ENCODE data around the gene SRCAP. TPM values are rescaled to one million over a fixed set of nuclear protein-coding genes. Genes with fewer than 3 reads are reported as not detected.
"Not testable (repeated sequence)": the region's sequence is repeated elsewhere in the genome, so short reads cannot be mapped to it uniquely, and the experiment has no call there.

SRCAP gene
- total RNA-seq, 1 experiment from 2014 or later: 7.4 TPM

DNA sequence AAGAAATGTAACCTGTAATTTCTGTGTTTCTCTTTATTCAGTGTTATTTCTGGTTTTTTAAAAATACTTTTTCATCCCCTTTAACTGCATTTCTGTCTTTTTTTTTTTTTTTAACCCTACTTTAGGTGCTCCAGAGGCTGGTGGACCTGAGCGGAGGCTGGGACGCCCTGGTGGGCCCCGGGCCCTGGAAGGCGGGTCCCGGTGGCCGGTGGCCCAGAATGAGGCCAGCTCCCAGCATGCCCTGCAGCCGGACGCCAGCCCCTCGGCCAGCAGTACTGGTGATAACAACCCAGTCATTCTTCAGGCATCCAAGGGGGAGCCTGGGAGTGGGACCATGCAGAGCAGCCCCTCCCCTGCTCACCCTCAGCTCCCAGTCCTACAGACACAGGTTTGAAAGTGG is 1.5 kb downstream of the SRCAP start:
- Histone ChIP-seq H3K36me3 (replicated peaks; ENCODE audit: control insufficient read depth, insufficient read depth, low read length) (peaks cover 19% of the 10 kb centered on the region), H3K27me3 (ENCODE audit: control insufficient read depth, insufficient read depth, low read length) (peaks cover 17% of the 10 kb centered on the region), H3K4me3 (ENCODE audit: insufficient read depth, low read depth, low read length) (no peak overlapping the region)
- DNase-seq: peak; percentile 38

DNA sequence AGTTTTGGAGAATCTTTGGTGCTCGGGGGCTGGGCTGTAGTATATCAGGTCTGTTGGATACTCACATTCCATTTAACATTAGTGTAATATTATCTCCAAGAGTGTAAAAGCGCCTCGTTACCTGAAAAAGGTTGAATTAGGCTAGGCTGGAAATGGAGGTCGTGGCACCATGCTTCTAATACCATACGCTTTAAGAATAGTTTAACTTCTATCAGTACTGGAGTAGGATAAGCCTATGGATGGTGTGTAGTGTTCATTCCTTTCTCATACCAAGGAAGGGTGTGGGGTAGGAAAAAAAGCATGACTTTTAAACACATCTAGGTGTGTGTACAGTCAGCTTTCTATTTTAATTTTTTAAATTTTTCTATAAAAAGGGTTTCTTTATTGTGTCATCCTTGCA is 2.0 kb downstream of the SRCAP start:
- H3K4me3 ChIP-seq (ENCODE audit: insufficient read depth, low read depth, low read length): no peak overlapping the region
- no peak for DNase-seq
- peaks cover 19% of the 10 kb centered on the region for H3K36me3 ChIP-seq (replicated peaks; ENCODE audit: control insufficient read depth, insufficient read depth, low read length)
- H3K27me3 ChIP-seq (ENCODE audit: control insufficient read depth, insufficient read depth, low read length): peaks cover 14% of the 10 kb centered on the region

DNA sequence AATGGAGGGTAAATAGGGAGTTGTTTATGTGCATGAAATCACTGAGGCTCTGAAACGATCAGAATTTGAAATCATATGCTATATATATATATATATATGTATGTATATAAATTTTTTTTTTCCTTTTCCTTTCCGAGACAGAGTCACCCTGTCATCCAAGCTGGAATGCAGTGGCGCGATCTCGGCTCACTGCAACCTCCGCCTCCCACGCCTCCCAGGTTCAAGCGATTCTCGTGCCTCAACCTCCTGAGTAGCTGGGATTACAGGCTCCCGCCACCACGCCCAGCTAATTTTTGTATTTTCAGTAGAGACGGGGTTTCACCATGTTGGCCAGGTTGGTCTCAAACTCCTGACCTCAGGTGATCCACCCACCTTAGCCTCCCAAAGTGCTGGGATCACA is 4.1 kb downstream of the SRCAP start:
- peaks cover 33% of the 10 kb centered on the region for H3K36me3 ChIP-seq (replicated peaks; ENCODE audit: control insufficient read depth, insufficient read depth, low read length)
- H3K27me3 ChIP-seq (ENCODE audit: control insufficient read depth, insufficient read depth, low read length); H3K4me3 ChIP-seq (ENCODE audit: insufficient read depth, low read depth, low read length); DNase-seq: not testable (repeated sequence)

DNA sequence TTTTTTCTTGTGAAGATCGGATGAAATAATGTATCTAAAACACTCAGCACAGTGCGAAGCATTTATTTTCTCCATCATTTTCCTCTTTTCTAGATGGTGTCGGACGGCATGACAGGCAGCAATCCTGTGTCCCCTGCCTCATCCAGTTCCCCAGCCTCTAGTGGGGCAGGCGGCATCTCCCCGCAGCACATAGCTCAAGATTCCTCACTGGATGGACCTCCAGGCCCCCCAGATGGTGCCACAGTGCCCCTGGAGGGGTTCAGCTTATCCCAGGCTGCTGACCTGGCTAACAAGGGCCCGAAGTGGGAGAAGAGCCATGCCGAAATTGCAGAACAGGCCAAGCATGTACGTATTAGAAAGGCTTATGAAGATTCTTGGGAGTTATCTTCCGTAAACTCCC is 5.0 kb downstream of the SRCAP start:
- DNase-seq: no peak

DNA sequence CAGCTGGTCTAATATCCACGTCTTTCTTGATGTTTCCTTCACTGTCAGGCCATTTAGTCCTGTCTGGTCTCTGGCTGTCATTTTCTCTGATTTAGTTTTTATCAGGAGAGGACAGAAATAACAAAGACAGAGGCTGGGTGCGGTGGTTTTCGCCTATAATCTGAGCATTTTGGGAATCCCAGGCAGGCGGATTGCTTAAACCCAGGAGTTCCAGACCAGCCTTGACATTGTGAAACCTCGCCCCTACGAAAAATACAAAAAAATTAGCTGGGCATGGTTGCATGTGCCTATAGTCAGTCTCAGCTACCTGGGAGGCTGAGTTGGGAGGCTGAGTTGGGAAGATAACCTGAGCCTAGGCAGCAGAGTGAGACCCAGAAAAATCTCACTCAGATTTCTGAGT is 7.1 kb downstream of the SRCAP start:
- Histone ChIP-seq H3K36me3 (replicated peaks; ENCODE audit: control insufficient read depth, insufficient read depth, low read length) (peaks cover 49% of the 10 kb centered on the region), H3K4me3 (ENCODE audit: insufficient read depth, low read depth, low read length) (no peak overlapping the region), H3K27me3 (ENCODE audit: control insufficient read depth, insufficient read depth, low read length) (no peaks in the 10 kb centered on the region)
- no peak for DNase-seq

More for the DNA sequence above, 5.0 kb downstream of the SRCAP start:
- H3K36me3 ChIP-seq (replicated peaks; ENCODE audit: control insufficient read depth, insufficient read depth, low read length): peaks cover 35% of the 10 kb centered on the region
- no peaks in the 10 kb centered on the region for H3K27me3 ChIP-seq (ENCODE audit: control insufficient read depth, insufficient read depth, low read length)
- H3K4me3 ChIP-seq (ENCODE audit: insufficient read depth, low read depth, low read length): no peak overlapping the region

DNA sequence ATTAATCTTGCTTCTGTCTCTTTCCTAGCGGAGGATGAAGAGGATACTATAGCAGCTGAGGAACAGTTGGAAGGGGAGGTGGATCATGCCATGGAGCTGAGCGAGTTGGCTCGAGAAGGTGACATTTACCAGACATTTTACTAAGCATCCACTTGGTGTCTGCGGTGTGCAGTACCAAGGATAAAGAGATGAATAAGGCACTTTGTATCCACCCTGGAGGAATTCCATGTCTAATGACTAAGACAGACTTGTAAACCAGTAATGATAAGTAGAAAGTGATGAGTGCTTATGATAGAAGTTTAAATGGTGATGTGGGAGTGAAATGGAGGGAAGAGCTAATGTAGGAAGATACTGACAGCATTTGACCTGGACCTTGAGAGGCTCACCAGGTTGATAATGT is 12.0 kb downstream of the SRCAP start:
- Histone ChIP-seq H3K4me3 (ENCODE audit: insufficient read depth, low read depth, low read length) (no peak overlapping the region), H3K36me3 (replicated peaks; ENCODE audit: control insufficient read depth, insufficient read depth, low read length) (peaks cover 71% of the 10 kb centered on the region), H3K27me3 (ENCODE audit: control insufficient read depth, insufficient read depth, low read length) (no peaks in the 10 kb centered on the region)
- no peak for DNase-seq

DNA sequence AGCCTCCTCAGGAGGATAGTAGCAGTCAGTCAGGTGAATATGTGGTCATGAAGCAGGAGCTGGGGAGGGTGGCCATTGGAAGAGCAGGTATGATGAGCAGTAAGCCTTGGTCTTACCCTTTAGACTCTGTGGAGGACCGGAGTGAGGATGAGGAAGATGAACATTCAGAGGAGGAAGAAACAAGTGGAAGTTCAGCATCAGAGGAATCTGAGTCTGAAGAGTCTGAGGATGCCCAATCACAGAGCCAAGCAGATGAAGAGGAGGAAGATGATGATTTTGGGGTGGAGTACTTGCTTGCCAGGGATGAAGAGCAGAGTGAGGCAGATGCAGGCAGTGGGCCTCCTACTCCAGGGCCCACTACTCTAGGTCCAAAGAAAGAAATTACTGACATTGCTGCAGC is 12.7 kb downstream of the SRCAP start:
- Histone ChIP-seq H3K27me3 (ENCODE audit: control insufficient read depth, insufficient read depth, low read length) (no peaks in the 10 kb centered on the region), H3K36me3 (replicated peaks; ENCODE audit: control insufficient read depth, insufficient read depth, low read length) (peaks cover 71% of the 10 kb centered on the region), H3K4me3 (ENCODE audit: insufficient read depth, low read depth, low read length) (no peak overlapping the region)
- DNase-seq: no peak

DNA sequence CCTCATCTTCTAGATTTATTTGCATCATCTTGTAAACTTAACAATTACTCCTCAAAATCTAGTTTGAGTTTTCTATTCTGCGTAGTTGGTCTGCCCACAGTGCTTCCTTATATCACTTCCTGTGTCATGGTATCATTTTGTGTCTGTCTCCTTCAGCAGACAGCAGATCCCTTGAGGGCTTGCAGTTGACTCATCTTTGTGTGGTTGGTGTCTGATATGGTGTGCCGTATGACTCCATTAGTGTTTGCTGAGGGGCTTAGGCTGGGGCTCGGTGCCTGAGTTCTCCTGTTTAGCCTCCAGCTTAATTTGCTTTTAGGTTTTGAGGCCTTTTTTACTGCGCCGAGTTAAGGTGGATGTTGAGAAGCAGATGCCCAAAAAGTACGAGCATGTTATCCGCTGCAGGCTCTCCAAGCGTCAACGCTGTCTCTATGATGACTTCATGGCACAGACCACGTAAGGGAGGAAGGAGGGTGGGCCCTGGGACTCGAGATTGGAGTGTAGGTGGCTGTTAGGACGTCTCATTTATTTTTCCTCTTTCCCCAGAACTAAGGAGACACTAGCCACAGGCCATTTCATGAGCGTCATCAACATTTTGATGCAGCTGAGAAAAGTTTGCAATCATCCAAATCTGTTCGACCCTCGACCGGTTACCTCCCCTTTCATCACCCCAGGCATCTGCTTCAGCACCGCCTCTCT is 16.9 kb downstream of the SRCAP start:
- Histone ChIP-seq H3K36me3 (replicated peaks; ENCODE audit: control insufficient read depth, insufficient read depth, low read length) (peaks cover 53% of the 10 kb centered on the region), H3K4me3 (ENCODE audit: insufficient read depth, low read depth, low read length) (no peak overlapping the region)

DNA sequence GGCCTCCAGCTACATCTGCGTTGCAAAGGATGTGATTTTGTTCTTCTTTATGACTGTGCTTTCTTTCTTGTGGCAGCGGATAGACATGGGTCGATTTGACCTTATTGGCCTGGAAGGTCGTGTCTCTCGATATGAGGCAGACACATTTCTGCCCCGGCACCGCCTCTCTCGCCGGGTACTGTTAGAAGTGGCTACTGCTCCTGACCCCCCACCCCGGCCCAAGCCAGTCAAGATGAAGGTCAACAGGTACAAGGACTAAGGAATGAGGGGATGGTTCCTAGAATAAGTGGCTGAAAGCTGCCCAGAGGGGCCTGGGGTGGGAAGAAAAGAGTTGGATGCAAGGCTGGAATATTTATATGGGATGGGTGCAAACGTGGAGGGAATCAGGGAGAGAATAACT is 21.1 kb downstream of the SRCAP start:
- Histone ChIP-seq H3K4me3 (ENCODE audit: insufficient read depth, low read depth, low read length) (no peak overlapping the region), H3K27me3 (ENCODE audit: control insufficient read depth, insufficient read depth, low read length) (no peaks in the 10 kb centered on the region), H3K36me3 (replicated peaks; ENCODE audit: control insufficient read depth, insufficient read depth, low read length) (peaks cover 55% of the 10 kb centered on the region)
- DNase-seq: no peak

More for the DNA sequence above, 16.9 kb downstream of the SRCAP start:
- H3K27me3 ChIP-seq (ENCODE audit: control insufficient read depth, insufficient read depth, low read length): no peaks in the 10 kb centered on the region
- no peak for DNase-seq

DNA sequence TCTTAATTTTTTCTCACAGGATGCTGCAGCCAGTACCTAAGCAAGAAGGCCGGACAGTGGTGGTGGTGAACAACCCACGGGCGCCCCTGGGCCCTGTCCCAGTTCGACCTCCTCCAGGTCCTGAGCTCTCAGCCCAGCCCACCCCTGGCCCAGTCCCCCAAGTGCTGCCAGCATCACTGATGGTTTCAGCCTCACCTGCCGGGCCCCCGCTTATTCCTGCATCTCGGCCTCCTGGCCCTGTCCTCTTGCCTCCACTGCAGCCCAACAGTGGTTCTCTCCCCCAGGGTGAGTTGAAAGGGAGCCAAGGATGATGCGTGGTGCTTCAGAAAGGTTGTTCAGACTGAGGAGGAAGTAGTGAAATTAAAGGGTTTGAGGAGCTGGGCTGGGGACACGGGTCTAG is 21.7 kb downstream of the SRCAP start:
- DNase-seq: no peak
- Histone ChIP-seq H3K4me3 (ENCODE audit: insufficient read depth, low read depth, low read length) (no peak overlapping the region), H3K36me3 (replicated peaks; ENCODE audit: control insufficient read depth, insufficient read depth, low read length) (peaks cover 57% of the 10 kb centered on the region), H3K27me3 (ENCODE audit: control insufficient read depth, insufficient read depth, low read length) (no peaks in the 10 kb centered on the region)

DNA sequence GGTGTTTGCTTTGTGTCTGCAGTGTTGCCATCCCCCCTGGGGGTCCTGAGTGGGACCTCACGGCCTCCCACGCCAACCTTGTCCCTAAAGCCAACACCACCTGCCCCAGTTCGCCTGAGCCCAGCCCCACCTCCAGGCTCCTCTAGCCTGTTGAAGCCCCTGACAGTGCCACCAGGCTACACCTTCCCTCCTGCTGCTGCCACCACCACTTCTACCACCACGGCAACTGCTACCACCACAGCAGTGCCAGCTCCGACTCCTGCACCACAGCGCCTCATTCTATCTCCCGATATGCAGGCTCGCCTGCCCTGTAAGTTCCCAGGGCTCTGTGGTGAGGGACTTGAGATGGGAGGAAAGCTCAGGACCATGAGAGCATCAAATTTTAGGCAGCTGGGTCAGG is 22.2 kb downstream of the SRCAP start:
- H3K27me3 ChIP-seq (ENCODE audit: control insufficient read depth, insufficient read depth, low read length): no peaks in the 10 kb centered on the region
- DNase-seq: no peak
- H3K4me3 ChIP-seq (ENCODE audit: insufficient read depth, low read depth, low read length): no peak overlapping the region
- H3K36me3 ChIP-seq (replicated peaks; ENCODE audit: control insufficient read depth, insufficient read depth, low read length): peaks cover 53% of the 10 kb centered on the region

DNA sequence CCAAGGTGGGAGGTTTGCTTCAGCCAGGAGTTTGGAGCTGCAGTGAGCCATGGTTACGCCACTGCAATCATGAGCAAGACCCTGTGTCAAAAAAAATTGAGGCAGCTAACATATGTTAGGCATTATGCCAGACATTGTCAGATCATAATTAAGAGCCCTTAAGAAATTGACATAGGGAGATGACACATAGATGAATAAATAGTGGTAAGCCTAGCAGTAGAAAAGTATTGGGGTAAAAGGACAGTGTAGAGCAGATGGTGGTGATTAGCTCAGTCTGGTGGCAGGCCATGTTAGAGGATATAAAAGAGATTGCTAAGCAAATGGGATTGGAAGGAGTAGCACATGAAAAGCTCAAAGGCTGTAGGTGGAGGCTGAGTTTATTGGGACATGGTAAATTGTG is 22.6 kb downstream of the SRCAP start:
- peaks cover 51% of the 10 kb centered on the region for H3K36me3 ChIP-seq (replicated peaks; ENCODE audit: control insufficient read depth, insufficient read depth, low read length)
- no peaks in the 10 kb centered on the region for H3K27me3 ChIP-seq (ENCODE audit: control insufficient read depth, insufficient read depth, low read length)
- H3K4me3 ChIP-seq (ENCODE audit: insufficient read depth, low read depth, low read length): no peak overlapping the region
- no peak for DNase-seq

DNA sequence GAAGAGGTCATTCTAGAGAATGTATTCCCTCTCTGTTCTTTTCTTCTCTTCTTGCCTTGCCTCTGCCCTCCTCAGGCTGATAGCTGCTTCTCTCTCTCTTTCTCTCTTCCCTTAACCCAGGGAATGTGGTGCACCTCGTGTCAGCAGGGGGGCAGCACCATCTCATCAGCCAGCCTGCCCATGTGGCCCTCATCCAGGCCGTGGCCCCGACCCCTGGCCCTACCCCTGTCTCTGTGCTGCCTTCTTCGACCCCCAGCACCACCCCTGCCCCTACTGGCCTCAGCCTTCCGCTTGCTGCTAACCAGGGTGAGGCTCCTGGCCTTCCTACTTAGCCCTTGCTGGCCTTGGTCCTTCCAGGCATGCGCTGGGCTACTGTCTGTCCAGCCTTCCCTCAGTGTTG is 23.5 kb downstream of the SRCAP start:
- peaks cover 44% of the 10 kb centered on the region for H3K36me3 ChIP-seq (replicated peaks; ENCODE audit: control insufficient read depth, insufficient read depth, low read length)

DNA sequence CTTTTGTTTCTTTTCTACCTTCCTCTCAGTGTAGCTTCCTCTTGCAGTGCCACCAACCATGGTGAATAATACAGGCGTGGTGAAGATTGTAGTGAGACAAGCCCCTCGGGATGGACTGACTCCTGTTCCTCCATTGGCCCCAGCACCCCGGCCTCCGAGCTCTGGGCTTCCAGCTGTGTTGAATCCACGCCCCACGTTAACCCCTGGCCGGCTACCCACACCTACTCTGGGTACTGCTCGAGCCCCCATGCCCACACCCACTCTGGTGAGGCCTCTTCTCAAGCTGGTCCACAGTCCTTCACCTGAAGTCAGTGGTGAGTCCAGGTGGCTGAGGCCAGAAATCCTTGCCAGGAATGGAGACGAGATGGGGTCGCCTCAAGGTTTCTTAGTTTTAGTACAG is 23.9 kb downstream of the SRCAP start:
- peaks cover 44% of the 10 kb centered on the region for H3K36me3 ChIP-seq (replicated peaks; ENCODE audit: control insufficient read depth, insufficient read depth, low read length)
- DNase-seq: no peak
- no peaks in the 10 kb centered on the region for H3K27me3 ChIP-seq (ENCODE audit: control insufficient read depth, insufficient read depth, low read length)
- no peak overlapping the region for H3K4me3 ChIP-seq (ENCODE audit: insufficient read depth, low read depth, low read length)

More for the DNA sequence above, 23.5 kb downstream of the SRCAP start:
- no peak overlapping the region for H3K4me3 ChIP-seq (ENCODE audit: insufficient read depth, low read depth, low read length)
- peak; percentile 63 for DNase-seq
- no peaks in the 10 kb centered on the region for H3K27me3 ChIP-seq (ENCODE audit: control insufficient read depth, insufficient read depth, low read length)

DNA sequence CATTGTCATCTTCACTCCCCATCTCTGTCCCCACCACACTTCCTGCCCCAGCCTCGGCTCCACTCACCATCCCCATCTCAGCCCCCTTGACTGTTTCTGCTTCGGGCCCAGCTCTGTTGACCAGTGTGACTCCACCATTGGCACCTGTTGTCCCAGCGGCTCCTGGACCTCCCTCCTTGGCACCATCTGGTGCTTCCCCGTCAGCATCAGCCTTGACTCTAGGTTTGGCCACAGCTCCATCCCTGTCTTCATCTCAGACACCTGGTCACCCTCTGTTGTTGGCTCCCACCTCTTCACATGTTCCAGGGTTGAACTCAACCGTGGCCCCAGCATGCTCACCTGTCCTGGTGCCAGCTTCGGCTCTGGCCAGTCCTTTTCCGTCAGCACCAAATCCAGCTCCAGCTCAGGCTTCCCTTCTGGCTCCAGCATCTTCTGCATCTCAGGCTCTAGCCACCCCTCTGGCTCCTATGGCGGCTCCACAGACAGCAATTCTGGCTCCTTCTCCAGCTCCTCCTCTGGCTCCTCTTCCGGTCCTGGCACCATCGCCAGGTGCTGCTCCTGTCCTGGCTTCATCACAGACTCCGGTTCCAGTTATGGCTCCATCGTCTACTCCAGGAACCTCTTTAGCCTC is 24.9 kb downstream of the SRCAP start:
- Histone ChIP-seq H3K4me3 (ENCODE audit: insufficient read depth, low read depth, low read length) (no peak overlapping the region), H3K27me3 (ENCODE audit: control insufficient read depth, insufficient read depth, low read length) (no peaks in the 10 kb centered on the region), H3K36me3 (replicated peaks; ENCODE audit: control insufficient read depth, insufficient read depth, low read length) (peaks cover 44% of the 10 kb centered on the region)
- no peak for DNase-seq

Measured in H7 (cell line).